H9 (cell line): ENCODE results near the gene AKAP11. TPM values are rescaled to one million over a fixed set of nuclear protein-coding genes. Genes with fewer than 3 reads are reported as not detected.

ENCODE experiments used
- DNase-seq: peaks from one replicate; pipeline ENCODE4 v3.0.0-alpha.2; 2017
- H2AFZ ChIP-seq: one replicate; pipeline ENCODE4 v1.6.1; 2013; ENCODE audit warnings: mild to moderate bottlenecking, low read length, control low read depth, moderate library complexity
- H2AK5ac ChIP-seq: 2 replicates; pipeline ENCODE4 v1.6.1; 2013; ENCODE audit warnings: low read length, control low read depth, mixed read lengths; ENCODE audit not compliant: insufficient read length
- H2BK120ac ChIP-seq: one replicate; pipeline ENCODE4 v1.6.1; 2013; ENCODE audit warnings: low read depth, mild to moderate bottlenecking, low read length, control low read depth, inconsistent platforms; ENCODE audit not compliant: poor library complexity, severe bottlenecking
- H2BK12ac ChIP-seq: 2 replicates; pipeline ENCODE4 v1.6.1; 2013; ENCODE audit warnings: low read length, control low read depth, mixed read lengths, low read depth; ENCODE audit not compliant: insufficient read length
- H2BK15ac ChIP-seq: 2 replicates; pipeline ENCODE4 v1.6.1; 2013; ENCODE audit warnings: low read depth, low read length, control low read depth
- H2BK20ac ChIP-seq: one replicate; pipeline ENCODE4 v1.6.1; 2013; ENCODE audit warnings: low read depth, mild to moderate bottlenecking, low read length, control low read depth, inconsistent platforms; ENCODE audit not compliant: poor library complexity, severe bottlenecking
- H2BK5ac ChIP-seq: 2 replicates; pipeline ENCODE4 v1.6.1; 2013; ENCODE audit warnings: low read length, control low read depth, mixed read lengths; ENCODE audit not compliant: insufficient read length
- H3K14ac ChIP-seq: 2 replicates; pipeline ENCODE4 v1.6.1; 2013; ENCODE audit warnings: low read length, control low read depth; ENCODE audit not compliant: insufficient read depth
- H3K18ac ChIP-seq: 2 replicates; pipeline ENCODE4 v1.6.1; 2013; ENCODE audit warnings: low read depth, mild to moderate bottlenecking, mixed read lengths, low read length, control low read depth; ENCODE audit not compliant: insufficient read length
- H3K23ac ChIP-seq: 2 replicates; pipeline ENCODE4 v1.6.1; 2013; ENCODE audit warnings: low read length, control low read depth, mixed read lengths, low read depth; ENCODE audit not compliant: insufficient read length
- H3K23me2 ChIP-seq: 2 replicates; pipeline ENCODE4 v1.6.1; 2013; ENCODE audit warnings: low read depth, mild to moderate bottlenecking, mixed read lengths, low read length, control low read depth; ENCODE audit not compliant: insufficient read length, poor library complexity, severe bottlenecking
- H3K27ac ChIP-seq: 2 replicates; pipeline ENCODE4 v1.5.1; 2013; ENCODE audit warnings: low read length, control low read depth, mixed read lengths, low read depth; ENCODE audit not compliant: insufficient read length
- H3K27me3 ChIP-seq: 2 replicates; pipeline ENCODE4 v1.6.1; 2013; ENCODE audit warnings: low read length, control low read depth, inconsistent platforms; ENCODE audit not compliant: insufficient read depth
- H3K4ac ChIP-seq: 2 replicates; pipeline ENCODE4 v1.6.1; 2013; ENCODE audit warnings: low read depth, mild to moderate bottlenecking, control low read depth, inconsistent platforms, low read length, moderate library complexity
- H3K4me1 ChIP-seq: 2 replicates; pipeline ENCODE4 v1.6.1; 2013; ENCODE audit warnings: low read length, control low read depth, inconsistent platforms; ENCODE audit not compliant: insufficient read depth
- H3K4me2 ChIP-seq: 2 replicates; pipeline ENCODE4 v1.6.1; 2013; ENCODE audit warnings: low read length, control low read depth, mixed read lengths; ENCODE audit not compliant: insufficient read length, insufficient read depth
- H3K56ac ChIP-seq: 2 replicates; pipeline ENCODE4 v1.6.1; 2013; ENCODE audit warnings: low read depth, mild to moderate bottlenecking, mixed read lengths, low read length, control low read depth; ENCODE audit not compliant: insufficient read length
- H3K79me1 ChIP-seq: 2 replicates; pipeline ENCODE4 v1.6.1; 2013; ENCODE audit warnings: low read depth, mild to moderate bottlenecking, moderate library complexity, low read length, control low read depth, inconsistent platforms; ENCODE audit not compliant: insufficient read depth, poor library complexity, severe bottlenecking
- H3K79me2 ChIP-seq: 2 replicates; pipeline ENCODE4 v1.6.1; 2013; ENCODE audit warnings: low read length, control low read depth, inconsistent platforms; ENCODE audit not compliant: insufficient read depth
- H3K9ac ChIP-seq: 2 replicates; pipeline ENCODE4 v1.6.1; 2013; ENCODE audit warnings: low read length, control low read depth, mixed read lengths; ENCODE audit not compliant: insufficient read length; ENCODE audit errors: extremely low read depth
- H3K9me3 ChIP-seq: one replicate; pipeline ENCODE4 v1.6.1; 2013; ENCODE audit warnings: low read depth, low read length, inconsistent platforms; ENCODE audit not compliant: control insufficient read depth
- H3T11ph ChIP-seq: one replicate; pipeline ENCODE4 v1.6.1; 2013; ENCODE audit warnings: mild to moderate bottlenecking, low read length, control low read depth, inconsistent platforms
- H4K20me1 ChIP-seq: one replicate; pipeline ENCODE4 v1.6.1; 2013; ENCODE audit not compliant: control insufficient read depth, insufficient read length, insufficient read depth
- H4K5ac ChIP-seq: 2 replicates; pipeline ENCODE4 v1.6.1; 2013; ENCODE audit warnings: low read depth, mild to moderate bottlenecking, mixed read lengths, low read length, control low read depth; ENCODE audit not compliant: insufficient read length
- H4K8ac ChIP-seq: replicated peaks from 2 replicates; pipeline ENCODE4 v1.6.1; 2013; ENCODE audit warnings: low read length, control low read depth, mixed read lengths, low read depth; ENCODE audit not compliant: insufficient read length
- H4K91ac ChIP-seq: 2 replicates; pipeline ENCODE4 v1.6.1; 2013; ENCODE audit warnings: low read depth, mild to moderate bottlenecking, moderate library complexity, mixed read lengths, low read length, control low read depth; ENCODE audit not compliant: insufficient read length
- H3K27ac Mint-ChIP-seq, 3 experiments: 2 replicates in 2 of 3; 3 replicates in 1 of 3; pipeline ENCODE4 v1.8.0; 2020 to 2021; ENCODE audit warnings: mixed read lengths in 3 of 3, mild to moderate bottlenecking in 1 of 3, moderate library complexity in 1 of 3
- H3K27me3 Mint-ChIP-seq: 2 replicates; pipeline ENCODE4 v1.8.0; 2021; ENCODE audit warnings: low read depth, mild to moderate bottlenecking, moderate library complexity, mixed read lengths
- H3K36me3 Mint-ChIP-seq, 3 experiments: 2 replicates in 2 of 3; 3 replicates in 1 of 3; pipeline ENCODE4 v1.8.0; 2020 to 2021; ENCODE audit warnings: low read depth in 3 of 3, mixed read lengths in 3 of 3; ENCODE audit not compliant: insufficient read depth in 1 of 3
- H3K4me1 Mint-ChIP-seq, 2 experiments: 2 replicates each; pipeline ENCODE4 v1.8.0; 2020; ENCODE audit warnings: mixed read lengths in 2 of 2
- H3K4me3 Mint-ChIP-seq, 2 experiments: 2 replicates in 1 of 2; 3 replicates in 1 of 2; pipeline ENCODE4 v1.8.0; 2020 to 2021; ENCODE audit warnings: mild to moderate bottlenecking in 2 of 2, mixed read lengths in 2 of 2, moderate library complexity in 1 of 2
- H3K9me3 Mint-ChIP-seq, 2 experiments: 2 replicates in 1 of 2; 3 replicates in 1 of 2; pipeline ENCODE4 v1.8.0; 2020; ENCODE audit warnings: mild to moderate bottlenecking in 2 of 2, mixed read lengths in 2 of 2, moderate library complexity in 1 of 2
- WGBS: extraction: QIAGEN DNeasy Blood & Tissue Kit; methylation state at CpG from one replicate; pipeline ENCODE4 v1.1.7; 2013; ENCODE audit warnings: missing lambda C conversion rate, low lambda C conversion rate, mixed read lengths; ENCODE audit not compliant: insufficient read length; ENCODE audit errors: extremely low coverage; 5-methylcytosine and 5-hydroxymethylcytosine counted together
- total RNA-seq: library from RNA; stranded (reverse); gene quantifications from 2 replicates; pipeline ENCODE4 v1.2.1, GENCODE V29; 2021
- TF ChIP-seq, protein P1 (sequence below): fragments of 200-600 bp; sonication (generic); conservative IDR thresholded peaks from 3 replicates; pipeline ENCODE4 v1.8.0; 2021; ENCODE audit warnings: antibody characterized with exemption, mild to moderate bottlenecking

AKAP11 gene
- total RNA-seq, 1 experiment from 2014 or later, result 20.5 TPM

DNA sequence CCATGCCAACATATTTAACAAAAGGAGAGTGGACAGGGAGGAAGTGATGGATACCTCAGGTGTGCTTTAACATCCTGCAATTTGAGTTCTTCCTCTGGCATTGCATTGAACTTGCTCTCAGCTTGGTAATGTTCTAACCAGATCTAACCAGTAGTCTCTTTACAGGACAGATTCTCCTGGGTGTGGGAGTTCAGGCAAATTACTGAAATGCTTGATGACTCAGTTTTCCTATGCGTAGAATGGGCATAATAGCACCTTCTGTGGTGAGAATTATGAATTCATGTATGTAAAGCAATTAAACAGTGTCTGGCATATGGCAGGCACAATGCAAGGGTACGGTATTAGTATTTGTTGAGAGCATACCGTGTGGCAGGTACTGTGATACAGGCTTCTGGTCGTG is 3.6 kb downstream of the AKAP11 start:
- H4K91ac ChIP-seq, result no peak overlapping the region
- H2AFZ ChIP-seq, result no peak overlapping the region
- no peak overlapping the region for H3K23ac ChIP-seq
- no peak overlapping the region for H3K27ac ChIP-seq
- no peaks in the 10 kb centered on the region for H3K27me3 ChIP-seq
- H3K9ac ChIP-seq, result no peak overlapping the region
- H3K14ac ChIP-seq, result no peak overlapping the region
- peaks cover 9% of the 10 kb centered on the region; the same call in 1 of the 2 replicates for H3K79me2 ChIP-seq
- no peak overlapping the region for H3K56ac ChIP-seq
- H2BK12ac ChIP-seq, result no peak overlapping the region
- Mint-ChIP-seq H3K27me3 (no peaks in the 10 kb centered on the region; the same call in 1 of the 2 replicates), H3K9me3 (peaks cover 8 to 12% of the 10 kb centered on the region in 2 experiments), H3K27ac (no peak overlapping the region), H3K4me1 (peaks cover 45 to 47% of the 10 kb centered on the region in 2 experiments), H3K4me3 (no peak overlapping the region), H3K36me3 (peaks cover 4 to 8% (median 7%) of the 10 kb centered on the region in 3 experiments; a peak in 5 of 7 replicates)
- whole genome bisulfite sequencing, result no CpG with 5 or more reads among the region's 4 CpGs
- H3K4ac ChIP-seq, result no peak overlapping the region
- H3K9me3 ChIP-seq, result no peaks in the 10 kb centered on the region
- no peak overlapping the region for H2AK5ac ChIP-seq
- H3K4me1 ChIP-seq, result peaks cover 3% of the 10 kb centered on the region; the same call in 1 of the 2 replicates
- peaks cover 4% of the 10 kb centered on the region for H3K23me2 ChIP-seq
- H4K20me1 ChIP-seq, result no peaks in the 10 kb centered on the region
- H3K79me1 ChIP-seq, result no peaks in the 10 kb centered on the region
- H2BK120ac ChIP-seq, result no peak overlapping the region
- H3T11ph ChIP-seq, result no peak overlapping the region
- H4K5ac ChIP-seq, result no peak overlapping the region
- no peak overlapping the region for H2BK5ac ChIP-seq
- DNase-seq, result no peak
- no peak overlapping the region for H4K8ac ChIP-seq
- no peak overlapping the region for H2BK15ac ChIP-seq
- no peak overlapping the region for H3K4me2 ChIP-seq
- TF ChIP-seq, protein P1, sequence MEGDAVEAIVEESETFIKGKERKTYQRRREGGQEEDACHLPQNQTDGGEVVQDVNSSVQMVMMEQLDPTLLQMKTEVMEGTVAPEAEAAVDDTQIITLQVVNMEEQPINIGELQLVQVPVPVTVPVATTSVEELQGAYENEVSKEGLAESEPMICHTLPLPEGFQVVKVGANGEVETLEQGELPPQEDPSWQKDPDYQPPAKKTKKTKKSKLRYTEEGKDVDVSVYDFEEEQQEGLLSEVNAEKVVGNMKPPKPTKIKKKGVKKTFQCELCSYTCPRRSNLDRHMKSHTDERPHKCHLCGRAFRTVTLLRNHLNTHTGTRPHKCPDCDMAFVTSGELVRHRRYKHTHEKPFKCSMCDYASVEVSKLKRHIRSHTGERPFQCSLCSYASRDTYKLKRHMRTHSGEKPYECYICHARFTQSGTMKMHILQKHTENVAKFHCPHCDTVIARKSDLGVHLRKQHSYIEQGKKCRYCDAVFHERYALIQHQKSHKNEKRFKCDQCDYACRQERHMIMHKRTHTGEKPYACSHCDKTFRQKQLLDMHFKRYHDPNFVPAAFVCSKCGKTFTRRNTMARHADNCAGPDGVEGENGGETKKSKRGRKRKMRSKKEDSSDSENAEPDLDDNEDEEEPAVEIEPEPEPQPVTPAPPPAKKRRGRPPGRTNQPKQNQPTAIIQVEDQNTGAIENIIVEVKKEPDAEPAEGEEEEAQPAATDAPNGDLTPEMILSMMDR, result no peak
- H2BK20ac ChIP-seq, result no peak overlapping the region
- H3K18ac ChIP-seq, result no peak overlapping the region
